ENCODE data around the gene AIFM2.
A peak's percentile ranks its signal among the peaks of the same experiment; 100 is the strongest.
"Not testable (repeated sequence)": the region's sequence is repeated elsewhere in the genome, so short reads cannot be mapped to it uniquely, and the experiment has no call there.

Gene AIFM2

GRCh38 chr10:70132098-70133029, at the start of gene AIFM2:
AIFM2 (minus strand) TSS chr10:70132825; CDS start chr10:70124084, 8,741 bp downstream.
- DNase-seq = peak; percentile 60
- peak; percentile 73 for ATAC-seq

GRCh38 chr10:70179209-70179608, 46.6 kb upstream of the AIFM2 start:
- ATAC-seq, DNase-seq: not testable (repeated sequence)

DNA sequence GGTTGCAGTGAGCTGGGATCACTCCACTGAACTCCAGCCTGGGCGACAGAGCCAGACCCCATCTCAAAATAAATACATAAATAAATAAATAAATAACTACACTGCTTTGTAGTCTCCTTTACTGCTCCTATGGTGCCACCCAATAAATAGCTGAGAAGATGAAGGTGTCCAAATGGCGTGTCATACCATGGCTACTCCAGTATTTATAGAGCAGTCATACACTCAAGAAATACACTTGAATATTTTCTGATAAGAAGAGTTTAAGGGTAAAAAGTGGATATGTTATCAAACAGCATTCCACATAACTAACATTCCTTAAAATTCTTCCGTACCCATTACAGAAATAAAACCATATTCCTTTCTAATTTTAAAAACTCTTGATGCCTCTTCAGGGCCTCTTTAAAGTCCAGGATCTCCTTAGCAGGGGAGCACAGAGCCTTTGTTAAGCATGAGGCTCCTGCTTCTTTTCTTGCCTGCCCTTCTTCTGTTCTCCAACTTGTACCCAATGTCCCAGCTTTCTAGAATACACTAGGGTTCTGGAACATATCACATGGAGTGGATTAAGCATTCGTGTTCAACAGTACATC, 45.6 kb upstream of the AIFM2 start:
- no peak for DNase-seq
- no peak for ATAC-seq

DNA sequence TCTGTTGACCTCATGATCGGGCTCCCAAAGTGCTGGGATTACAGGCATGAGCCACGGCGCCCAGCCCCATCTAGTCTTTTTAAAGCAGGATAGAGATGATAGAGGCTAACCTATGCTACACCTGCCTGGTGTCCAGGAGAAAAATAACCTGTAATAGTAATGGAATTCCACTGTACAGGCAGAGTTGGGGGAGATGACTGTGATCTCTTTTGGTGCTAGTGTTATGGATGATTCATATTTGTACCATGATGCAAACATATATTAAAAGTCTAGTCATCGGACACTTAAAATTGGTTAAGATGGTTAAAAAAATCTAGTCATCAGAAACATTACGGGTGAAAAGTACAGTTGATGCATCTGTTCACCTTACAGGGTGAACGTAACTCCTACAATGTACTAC, 43.8 kb upstream of the AIFM2 start:
- DNase-seq (no peak), ATAC-seq (no peak)

DNA sequence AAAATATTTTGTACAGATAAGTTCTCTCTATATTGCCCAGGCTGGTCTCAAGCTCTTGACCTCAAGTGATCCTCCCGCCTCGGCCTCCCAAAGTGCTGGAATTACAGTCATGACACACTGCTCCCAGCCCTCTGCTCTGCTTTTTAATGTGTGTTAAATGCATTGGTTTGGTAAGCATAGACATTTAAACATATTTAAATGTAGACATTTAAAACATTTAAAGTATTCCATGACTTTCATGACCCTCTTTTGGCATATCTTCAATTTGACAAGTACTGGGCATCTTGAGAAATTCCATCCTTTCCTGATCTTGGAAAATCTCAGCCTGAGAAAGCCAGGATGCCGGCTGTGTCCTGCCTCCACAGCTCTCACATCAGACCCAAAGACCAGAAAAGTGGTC, 42.9 kb upstream of the AIFM2 start:
- DNase-seq (no peak), ATAC-seq (no peak)

- ATAC-seq (no peak), DNase-seq (peak; percentile 29)
Measured at GRCh38 chr10:70174058-70174741, 41.6 kb upstream of the AIFM2 start.

DNA sequence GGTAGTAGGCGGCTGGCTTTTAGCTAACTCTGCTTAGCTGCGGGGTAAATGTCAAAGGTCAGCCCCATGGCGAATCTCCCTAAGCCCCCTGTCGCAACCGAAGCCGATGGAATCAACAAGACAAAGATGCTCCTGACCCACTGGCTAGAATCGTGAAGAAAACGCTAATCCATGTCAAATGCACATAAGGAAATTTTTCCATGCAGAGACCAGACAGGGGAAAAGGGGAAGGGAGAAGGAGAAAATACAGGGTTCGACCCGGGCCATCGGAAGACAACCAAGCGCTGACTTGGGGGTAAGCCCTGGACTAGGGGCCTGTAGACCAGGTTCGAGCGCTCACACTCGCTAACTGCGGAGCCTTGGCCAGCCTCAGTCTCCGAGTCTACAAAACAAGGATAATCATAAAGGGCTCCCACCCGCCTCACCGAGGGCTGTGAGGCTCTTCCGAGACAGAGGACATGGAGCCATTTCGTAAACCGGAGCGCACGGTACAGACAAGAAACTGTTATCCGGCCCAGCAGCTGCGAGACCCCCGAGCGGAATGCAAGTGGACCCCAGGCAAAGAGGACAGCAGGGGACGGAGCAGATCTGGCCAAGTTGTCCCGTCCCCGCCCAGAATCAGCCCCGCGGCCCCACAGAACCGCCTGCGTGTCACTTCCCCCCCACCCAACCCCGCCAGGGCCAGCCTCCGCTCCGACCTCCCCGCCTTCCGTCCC, 37.2 kb upstream of the AIFM2 start:
- DNase-seq (peak; percentile 27), ATAC-seq (peak; percentile 11)

DNA sequence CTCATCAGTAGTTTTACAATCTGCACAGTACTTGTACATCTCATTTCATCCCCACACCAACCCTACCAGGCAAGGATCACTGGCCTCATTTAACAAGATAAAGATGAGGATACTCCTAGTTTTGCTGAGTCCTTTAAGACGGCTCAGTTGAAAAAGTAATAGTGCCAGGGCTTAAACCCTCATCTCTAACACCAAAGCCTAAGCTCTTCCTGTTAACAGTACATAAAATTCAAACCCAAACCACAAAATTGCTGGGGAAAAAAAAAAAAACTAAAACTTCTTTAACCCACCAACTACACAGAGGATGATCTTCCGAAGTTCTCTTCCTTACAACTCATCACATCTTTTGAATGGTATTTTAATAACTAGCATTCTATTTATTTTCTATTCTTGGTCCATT, 36.4 kb upstream of the AIFM2 start:
- ATAC-seq (no peak), DNase-seq (no peak)

DNA sequence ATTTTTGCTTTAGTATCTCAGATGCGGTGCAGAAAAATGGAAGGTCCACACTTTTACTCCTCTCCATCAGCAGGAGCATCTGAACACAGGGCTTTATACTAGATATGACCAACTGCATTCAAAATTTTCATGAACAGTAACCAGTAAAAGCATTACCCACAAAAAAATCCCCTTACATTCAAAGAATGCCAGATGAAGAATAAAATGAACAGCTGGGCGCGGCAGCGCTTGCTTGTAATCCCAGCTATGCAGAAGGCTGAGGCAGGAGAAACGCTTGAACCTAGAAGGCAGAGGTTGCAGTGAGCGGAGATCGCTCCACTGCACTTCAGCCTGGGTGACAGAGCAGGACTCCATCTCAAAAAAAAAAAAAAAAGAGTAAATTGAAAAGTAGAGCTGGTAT, 34.6 kb upstream of the AIFM2 start:
- ATAC-seq (no peak), DNase-seq (no peak)

- no peak for ATAC-seq
- no peak for DNase-seq
Measured at GRCh38 chr10:70166394-70166793, 33.8 kb upstream of the AIFM2 start.

GRCh38 chr10:70164163-70164562, 31.5 kb upstream of the AIFM2 start:
- ATAC-seq = no peak
- no peak for DNase-seq

DNA sequence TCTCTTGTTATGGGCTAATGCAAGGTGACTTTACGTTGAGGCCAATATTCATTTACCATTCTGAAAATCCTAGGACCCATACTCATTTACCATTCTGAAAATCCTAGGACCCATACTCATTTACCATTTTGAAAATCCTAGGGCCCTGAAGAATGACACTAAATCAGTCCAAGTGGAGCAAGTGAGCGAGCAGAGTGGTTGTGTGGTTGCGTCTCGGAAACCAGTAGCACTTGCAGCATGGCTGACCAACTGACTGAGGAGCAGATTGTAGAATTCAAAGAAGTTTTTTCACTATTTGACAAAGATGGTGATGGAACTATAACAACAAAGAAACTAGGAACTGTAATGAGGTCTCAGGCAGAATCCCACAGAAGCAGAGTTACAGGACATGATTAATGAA, 30.8 kb upstream of the AIFM2 start:
- DNase-seq (no peak), ATAC-seq (peak; percentile 12)

GRCh38 chr10:70162892-70163201, 30.2 kb upstream of the AIFM2 start:
- ATAC-seq = peak; percentile 94
- DNase-seq = peak; percentile 60

DNA sequence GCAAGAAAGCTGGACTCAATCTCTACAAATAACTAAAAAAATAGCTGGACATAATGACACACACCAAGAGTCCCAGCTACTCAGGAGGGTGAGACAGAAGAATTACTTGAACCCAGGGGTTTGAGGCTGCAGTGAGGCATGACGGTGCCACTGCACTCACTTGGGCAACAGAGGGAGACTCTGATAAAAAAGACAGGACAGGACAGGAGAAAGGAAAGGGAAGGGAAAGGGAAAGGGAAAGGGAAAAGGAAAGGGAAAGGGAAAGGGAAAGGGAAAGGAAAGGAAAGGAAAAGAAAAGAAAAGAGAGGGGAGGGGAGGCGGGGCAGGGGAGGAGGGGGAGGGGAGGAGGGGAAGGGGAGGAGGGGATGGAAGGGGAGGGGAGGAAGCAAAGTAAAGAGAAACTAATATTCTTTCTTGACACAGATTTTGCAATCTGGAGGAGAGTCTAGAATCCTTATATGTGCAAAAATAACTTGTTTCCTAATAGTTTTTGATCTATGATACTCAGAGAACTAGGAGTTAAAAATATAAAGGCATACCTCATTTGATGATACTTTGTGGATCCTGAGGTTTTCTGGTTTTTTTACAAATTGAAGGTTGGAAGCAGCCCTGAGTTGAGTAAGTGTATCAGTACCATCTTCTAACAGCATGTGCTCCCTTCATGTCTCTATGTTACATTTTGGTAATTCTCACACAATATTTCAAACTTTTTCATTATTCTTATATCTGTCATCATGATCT, 29.7 kb upstream of the AIFM2 start:
- ATAC-seq (peak; percentile 65), DNase-seq (no peak)

- ATAC-seq (no peak), DNase-seq (no peak)
Measured at GRCh38 chr10:70160798-70161197, 28.2 kb upstream of the AIFM2 start.

DNA sequence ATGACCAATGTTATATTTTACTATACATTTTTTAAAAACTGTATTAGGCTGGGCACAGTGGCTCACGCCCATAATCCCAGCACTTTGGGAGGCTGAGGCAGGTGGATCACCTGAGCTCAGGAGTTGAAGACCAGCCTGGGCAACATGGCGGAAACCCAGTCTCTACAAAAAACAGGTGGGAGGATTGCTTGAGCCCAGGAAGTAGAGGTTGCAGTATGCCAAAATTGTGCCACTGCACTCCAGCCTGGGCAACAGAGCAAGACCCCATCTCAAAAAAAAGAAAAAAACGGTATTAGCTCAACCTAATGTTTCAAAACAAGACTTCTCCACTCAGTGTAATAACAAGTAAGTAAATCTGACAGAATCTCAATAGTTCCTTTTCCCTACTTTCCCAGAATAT, 26.7 kb upstream of the AIFM2 start:
- ATAC-seq = not testable (repeated sequence)

GRCh38 chr10:70158113-70158512, 25.5 kb upstream of the AIFM2 start:
- no peak for ATAC-seq
- no peak for DNase-seq

More for the DNA sequence above, 26.7 kb upstream of the AIFM2 start:
- not testable (repeated sequence) for DNase-seq

- DNase-seq (no peak), ATAC-seq (no peak)
Measured at GRCh38 chr10:70155255-70155838, 22.7 kb upstream of the AIFM2 start.

DNA sequence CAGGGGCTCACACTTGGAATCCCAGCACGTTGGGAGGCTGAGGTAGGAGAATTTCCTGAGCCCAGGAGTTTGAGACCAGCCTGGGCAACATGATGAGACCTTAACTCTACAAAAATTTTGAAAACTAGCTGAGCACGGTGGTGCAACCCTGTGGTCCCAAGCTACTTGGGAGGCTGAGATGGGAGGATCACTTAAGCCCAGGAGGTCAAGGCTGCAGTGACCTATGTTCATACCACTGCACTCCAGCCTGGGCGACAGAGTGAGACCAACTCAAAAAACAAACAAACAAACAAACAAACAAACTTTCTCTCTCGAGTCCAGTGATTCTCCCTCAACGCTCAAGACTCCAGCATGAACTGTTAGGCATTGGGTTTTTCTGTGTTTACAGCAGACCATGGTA, 15.9 kb upstream of the AIFM2 start:
- no peak for DNase-seq

DNA sequence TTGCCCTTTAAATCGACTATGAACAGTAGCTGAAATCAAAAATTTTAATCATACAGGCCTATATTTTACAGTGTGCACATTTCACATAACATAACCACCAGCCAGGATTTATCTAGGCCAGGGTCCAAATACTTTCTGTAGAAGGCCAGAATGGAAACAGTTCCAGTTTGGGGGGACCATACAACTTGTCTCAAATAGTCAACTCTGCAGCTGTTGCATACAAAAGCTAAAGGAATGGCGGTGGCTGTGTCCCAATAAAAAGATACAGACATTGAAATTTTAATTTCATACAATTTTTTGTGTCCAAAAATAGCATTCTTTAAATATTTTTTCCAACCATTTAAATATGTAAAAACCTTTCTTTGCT, 14.6 kb upstream of the AIFM2 start:
- DNase-seq = no peak
- no peak for ATAC-seq

More for the DNA sequence above, 15.9 kb upstream of the AIFM2 start:
- ATAC-seq = no peak

- DNase-seq (peak; percentile 93), ATAC-seq (peak; percentile 91)
Measured at GRCh38 chr10:70146489-70147258, 14.0 kb upstream of the AIFM2 start, which contains the start of gene TYSND1. TYSND1 (minus strand) TSS chr10:70146700; CDS start chr10:70146586, 114 bp downstream.
